ENCODE measurements around the gene CYB5R3. TPM values are rescaled to one million over a fixed set of nuclear protein-coding genes. Genes with fewer than 3 reads are reported as not detected.

CYB5R3 gene
- total and polyA plus RNA-seq, 2 donors (not counting 3 experiments of a cell fraction or from before 2014, with no cell fraction given): 217 to 263 TPM

DNA sequence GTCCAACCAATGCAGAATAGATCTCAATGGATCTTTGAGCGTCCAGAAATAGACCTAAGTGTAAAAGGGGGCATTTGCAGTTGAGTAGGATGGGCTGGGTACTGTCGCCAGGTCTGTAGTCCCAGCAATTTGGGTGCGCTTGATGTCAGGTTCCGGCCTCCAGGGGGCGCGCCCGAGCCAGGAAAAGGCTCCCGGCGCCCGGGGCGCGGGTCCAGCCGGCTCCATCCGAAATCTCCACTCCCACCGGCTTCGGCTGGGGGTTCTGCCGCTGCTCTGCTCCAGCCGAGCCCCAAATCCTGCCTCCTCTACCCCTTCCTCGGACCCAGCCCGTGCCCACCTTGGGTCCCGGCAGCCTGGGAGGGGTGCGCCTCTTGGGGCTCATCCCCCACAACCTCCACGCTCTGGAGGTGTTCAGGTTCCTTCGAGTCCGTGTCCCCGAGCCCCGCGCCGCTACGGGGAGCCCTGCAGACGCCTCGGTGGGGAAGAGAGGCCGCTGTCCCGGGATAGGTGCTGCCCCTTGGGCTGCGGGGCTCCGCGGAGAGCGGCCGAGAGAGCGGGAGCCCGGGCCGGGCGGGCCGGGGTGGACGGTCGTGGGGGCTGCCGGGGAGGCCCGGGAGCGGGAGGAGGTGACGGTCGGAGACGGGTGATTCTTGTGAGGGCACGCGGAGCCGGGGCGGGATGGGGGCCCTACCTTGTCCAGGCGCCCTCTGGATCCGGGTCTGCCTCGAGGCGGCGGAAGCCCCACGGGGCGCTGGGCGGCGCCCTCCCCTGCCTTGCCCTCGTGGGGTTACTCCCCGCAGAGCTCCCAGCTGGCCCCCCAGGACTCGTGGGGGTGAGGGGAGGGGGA is 13.0 kb upstream of the CYB5R3 start:
- intact Hi-C loops (cut with micrococcal nuclease) (loop anchor here (1.0 to 5.0 kb wide), 6 partner anchors 35 to 195 kb away; partner anchors contain the start of genes A4GALT and ARFGAP3), dilution Hi-C loops (cut with MboI; ENCODE audit: extremely low pct_ligation_motif_present, low sequenced_read_pairs) (no loop called here)
- Histone ChIP-seq H3K4me2 (ENCODE audit: insufficient read depth, low read length) (peak overlapping the region; percentile 81), H3K9me1 (replicated peaks; ENCODE audit: control insufficient read depth, extremely low read depth, insufficient read depth, low read length) (no peaks in the 10 kb centered on the region), H3K9ac (replicated peaks; ENCODE audit: extremely low read depth, insufficient read depth, low read length) (peak overlapping the region; percentile 52), H3K4me1 (ENCODE audit: control insufficient read depth, extremely low read depth, insufficient read depth, low read length) (peaks cover 4% of the 10 kb centered on the region), H4K20me1 (replicated peaks; ENCODE audit: control insufficient read depth, extremely low read depth, insufficient read depth, low read length) (no peaks in the 10 kb centered on the region), H3K79me2 (ENCODE audit: control insufficient read depth, insufficient read depth, low read length) (no peaks in the 10 kb centered on the region), H2AFZ (ENCODE audit: low read depth, low read length) (peak overlapping the region; percentile 99), H3K9me3 (replicated peaks; ENCODE audit: control insufficient read depth, insufficient read depth, low read length) (no peaks in the 10 kb centered on the region), H3K36me3 (ENCODE audit: control insufficient read depth in 2 of 2, extremely low read depth in 1 of 2, insufficient read depth in 2 of 2, low read length in 2 of 2) (no peaks in the 10 kb centered on the region), H3K27me3 (ENCODE audit: control insufficient read depth in 2 of 2, insufficient read depth in 2 of 2, low read length in 2 of 2) (no peaks in the 10 kb centered on the region), H3K4me3 (replicated peaks in 1 of 3; ENCODE audit: insufficient read depth in 1 of 3, low read depth in 1 of 3, low read length in 3 of 3) (peak overlapping the region in 2 of 3 experiments; percentile 50 to 52), H3K27ac (ENCODE audit: insufficient read depth, low read depth, low read length) (no peak overlapping the region)
- ChIA-PET POLR2A (no interaction called here), CTCF (interaction anchor here (1.0 to 2.5 kb wide), 9 partner anchors 10 to 160 kb away, joined by 4 to 16 read pairs (median 4); partner anchors contain the start of gene CYB5R3)
- TF ChIP-seq, protein P1, sequence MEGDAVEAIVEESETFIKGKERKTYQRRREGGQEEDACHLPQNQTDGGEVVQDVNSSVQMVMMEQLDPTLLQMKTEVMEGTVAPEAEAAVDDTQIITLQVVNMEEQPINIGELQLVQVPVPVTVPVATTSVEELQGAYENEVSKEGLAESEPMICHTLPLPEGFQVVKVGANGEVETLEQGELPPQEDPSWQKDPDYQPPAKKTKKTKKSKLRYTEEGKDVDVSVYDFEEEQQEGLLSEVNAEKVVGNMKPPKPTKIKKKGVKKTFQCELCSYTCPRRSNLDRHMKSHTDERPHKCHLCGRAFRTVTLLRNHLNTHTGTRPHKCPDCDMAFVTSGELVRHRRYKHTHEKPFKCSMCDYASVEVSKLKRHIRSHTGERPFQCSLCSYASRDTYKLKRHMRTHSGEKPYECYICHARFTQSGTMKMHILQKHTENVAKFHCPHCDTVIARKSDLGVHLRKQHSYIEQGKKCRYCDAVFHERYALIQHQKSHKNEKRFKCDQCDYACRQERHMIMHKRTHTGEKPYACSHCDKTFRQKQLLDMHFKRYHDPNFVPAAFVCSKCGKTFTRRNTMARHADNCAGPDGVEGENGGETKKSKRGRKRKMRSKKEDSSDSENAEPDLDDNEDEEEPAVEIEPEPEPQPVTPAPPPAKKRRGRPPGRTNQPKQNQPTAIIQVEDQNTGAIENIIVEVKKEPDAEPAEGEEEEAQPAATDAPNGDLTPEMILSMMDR (IDR thresholded peaks at IDR 0.05; ENCODE audit: extremely low read depth in 1 of 2, insufficient read depth in 1 of 2, low read depth in 1 of 2, low read length in 2 of 2): peak; percentile 85 to 91
- TF ChIP-seq EZH2 (IDR thresholded peaks at IDR 0.05; ENCODE audit: borderline replicate concordance, low read depth, low read length, severe bottlenecking) (no peak), POLR2AphosphoS5 (IDR thresholded peaks at IDR 0.05; ENCODE audit: insufficient read depth, low read depth, low read length) (peak; percentile 36), GATA2 (IDR thresholded peaks at IDR 0.05; ENCODE audit: insufficient read depth, insufficient read length, low read depth, low read length) (no peak), FOS (IDR thresholded peaks at IDR 0.05; ENCODE audit: borderline replicate concordance, insufficient read depth, low read length) (no peak), JUN (IDR thresholded peaks at IDR 0.05; ENCODE audit: borderline replicate concordance, insufficient read depth, insufficient read length, low read depth) (no peak), MYC (IDR thresholded peaks at IDR 0.05; ENCODE audit: low read depth, low read length) (no peak), POLR2A (IDR thresholded peaks at IDR 0.05; ENCODE audit: low read depth, low read length) (peak; percentile 67)
- TF ChIP-seq, protein P2, sequence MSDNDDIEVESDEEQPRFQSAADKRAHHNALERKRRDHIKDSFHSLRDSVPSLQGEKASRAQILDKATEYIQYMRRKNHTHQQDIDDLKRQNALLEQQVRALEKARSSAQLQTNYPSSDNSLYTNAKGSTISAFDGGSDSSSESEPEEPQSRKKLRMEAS (IDR thresholded peaks at IDR 0.05; ENCODE audit: insufficient read depth, insufficient read length): no peak
- DNase-seq (ENCODE audit: low read depth, low spot score) (peak; percentile 55), FAIRE-seq (peak; percentile 86)
- BruUV-seq (replicated peaks): TSS peak; percentile 100

All from endothelial cell of umbilical vein (primary cell).